ENCODE measurements around the gene TAF10.

DNA sequence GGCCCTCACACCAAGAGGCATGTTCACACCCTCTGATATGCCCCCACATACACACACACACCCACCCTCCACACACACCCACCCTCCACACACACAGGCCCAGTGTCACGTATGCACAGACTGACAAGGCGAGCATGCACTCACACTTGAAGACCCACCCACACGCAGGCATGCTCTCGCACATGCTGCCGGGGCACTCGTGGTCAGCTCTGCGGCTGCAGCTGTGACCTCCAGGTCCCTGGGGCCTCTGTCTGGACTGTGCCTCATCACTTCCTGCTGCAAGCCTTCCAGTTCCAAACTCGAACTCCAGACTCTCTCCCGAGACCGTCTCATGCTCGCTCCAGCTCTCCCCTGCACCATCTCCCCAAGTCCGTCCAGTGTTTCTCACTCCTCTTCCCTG lies 34.1 kb upstream of the TAF10 start:
- TF ChIP-seq, protein P1, sequence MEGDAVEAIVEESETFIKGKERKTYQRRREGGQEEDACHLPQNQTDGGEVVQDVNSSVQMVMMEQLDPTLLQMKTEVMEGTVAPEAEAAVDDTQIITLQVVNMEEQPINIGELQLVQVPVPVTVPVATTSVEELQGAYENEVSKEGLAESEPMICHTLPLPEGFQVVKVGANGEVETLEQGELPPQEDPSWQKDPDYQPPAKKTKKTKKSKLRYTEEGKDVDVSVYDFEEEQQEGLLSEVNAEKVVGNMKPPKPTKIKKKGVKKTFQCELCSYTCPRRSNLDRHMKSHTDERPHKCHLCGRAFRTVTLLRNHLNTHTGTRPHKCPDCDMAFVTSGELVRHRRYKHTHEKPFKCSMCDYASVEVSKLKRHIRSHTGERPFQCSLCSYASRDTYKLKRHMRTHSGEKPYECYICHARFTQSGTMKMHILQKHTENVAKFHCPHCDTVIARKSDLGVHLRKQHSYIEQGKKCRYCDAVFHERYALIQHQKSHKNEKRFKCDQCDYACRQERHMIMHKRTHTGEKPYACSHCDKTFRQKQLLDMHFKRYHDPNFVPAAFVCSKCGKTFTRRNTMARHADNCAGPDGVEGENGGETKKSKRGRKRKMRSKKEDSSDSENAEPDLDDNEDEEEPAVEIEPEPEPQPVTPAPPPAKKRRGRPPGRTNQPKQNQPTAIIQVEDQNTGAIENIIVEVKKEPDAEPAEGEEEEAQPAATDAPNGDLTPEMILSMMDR (IDR thresholded peaks at IDR 0.05; ENCODE audit: insufficient read depth, low read depth, low read length), result no peak
- no peak for TF ChIP-seq EZH2 (IDR thresholded peaks at IDR 0.05; ENCODE audit: insufficient read depth, low read length)
